H1 (cell line): ENCODE data around the gene PRUNE1. TPM values are rescaled to one million over a fixed set of nuclear protein-coding genes. Genes with fewer than 3 reads are reported as not detected.

Experiments
- CTCF ChIA-PET: fragments of 300-600 bp; sonication (Branson Sonifier 250); formaldehyde crosslinking; loops from one replicate; lab custom pipeline; 2021; ENCODE audit not compliant: partially characterized antibody; lab: Charles Lee
- POLR2A ChIA-PET: fragments of 300-600 bp; sonication (Branson Sonifier 250); formaldehyde crosslinking; loops from one replicate; lab custom pipeline; 2021; ENCODE audit warnings: inconsistent platforms; ENCODE audit not compliant: partially characterized antibody; lab: Charles Lee
- DNase-seq, 2 experiments: peaks; one replicate each; pipeline versions ENCODE4 v3.0.0 to v3.0.0-alpha.2; 2010 to 2022; ENCODE audit warnings: low spot score in 2 of 2, low read depth in 1 of 2, mixed read lengths in 1 of 2
- FAIRE-seq: peaks from 2 replicates; lab custom pipeline; 2011; peaks lifted over from hg19 to GRCh38; lab: Jason Lieb, UNC
- H2AFZ ChIP-seq: 2 replicates; pipeline ENCODE4 v1.8.1; 2012; ENCODE audit warnings: low read length, inconsistent platforms
- H2AK5ac ChIP-seq: 2 replicates; pipeline ENCODE4 v1.6.1; 2013; ENCODE audit warnings: low read depth, low read length
- H2BK120ac ChIP-seq: replicated peaks from 2 replicates; pipeline ENCODE3; 2013; ENCODE audit warnings: low read depth, low read length, inconsistent platforms
- H2BK12ac ChIP-seq: 2 replicates; pipeline ENCODE4 v1.6.1; 2013; ENCODE audit warnings: low read depth, low read length
- H2BK15ac ChIP-seq: 2 replicates; pipeline ENCODE4 v1.6.1; 2013; ENCODE audit warnings: low read length
- H2BK20ac ChIP-seq: 2 replicates; pipeline ENCODE4 v1.6.1; 2013; ENCODE audit warnings: low read length
- H2BK5ac ChIP-seq: 2 replicates; pipeline ENCODE4 v1.6.1; 2013; ENCODE audit warnings: low read depth, low read length
- H3K14ac ChIP-seq: 2 replicates; pipeline ENCODE4 v1.6.1; 2013; ENCODE audit warnings: inconsistent platforms; ENCODE audit not compliant: insufficient read length
- H3K18ac ChIP-seq: 2 replicates; pipeline ENCODE4 v1.6.1; 2013; ENCODE audit warnings: low read length; ENCODE audit errors: extremely low read depth
- H3K23ac ChIP-seq: 2 replicates; pipeline ENCODE4 v1.6.1; 2013; ENCODE audit warnings: inconsistent platforms; ENCODE audit not compliant: insufficient read length
- H3K23me2 ChIP-seq: 2 replicates; pipeline ENCODE4 v1.6.1; 2013; ENCODE audit warnings: low read depth, low read length
- H3K27ac ChIP-seq: 2 replicates; pipeline ENCODE4 v1.6.1; 2011; ENCODE audit warnings: low read depth, low read length, inconsistent platforms
- H3K27me3 ChIP-seq, 4 experiments: replicated peaks in 1 of 4; 1 replicate in 1 of 4; 2 replicates in 3 of 4; pipeline versions ENCODE4 v1.6.1 to v1.8.1; 2011 to 2013; ENCODE audit warnings: low read length in 3 of 4, mild to moderate bottlenecking in 3 of 4, inconsistent platforms in 2 of 4, mixed read lengths in 2 of 4, moderate library complexity in 1 of 4; ENCODE audit not compliant: control insufficient read depth in 3 of 4, insufficient read depth in 3 of 4; ENCODE audit errors: extremely low read depth in 1 of 4
- H3K36me3 ChIP-seq, 4 experiments: 2 replicates each; pipeline versions ENCODE4 v1.6.1 to v1.8.1; 2011 to 2013; ENCODE audit warnings: mild to moderate bottlenecking in 4 of 4, low read length in 3 of 4, moderate library complexity in 2 of 4, control low read depth in 1 of 4, inconsistent platforms in 1 of 4; ENCODE audit not compliant: insufficient read depth in 4 of 4, control insufficient read depth in 2 of 4
- H3K4ac ChIP-seq: replicated peaks from 2 replicates; pipeline ENCODE3; 2013; ENCODE audit warnings: low read length, low read depth, mixed read lengths, inconsistent platforms; ENCODE audit not compliant: insufficient read length
- H3K4me1 ChIP-seq, 4 experiments: replicated peaks in 1 of 4; 1 replicate in 1 of 4; 2 replicates in 3 of 4; pipeline versions ENCODE4 v1.6.1 to v1.8.1; 2011 to 2013; ENCODE audit warnings: low read length in 3 of 4, inconsistent platforms in 2 of 4, mixed read lengths in 1 of 4; ENCODE audit not compliant: insufficient read depth in 4 of 4, control insufficient read depth in 3 of 4
- H3K4me2 ChIP-seq, 2 experiments: 2 replicates each; pipeline versions ENCODE4 v1.6.1 to v1.8.1; 2011 to 2013; ENCODE audit warnings: low read depth in 2 of 2, low read length in 2 of 2, control low read depth in 1 of 2, inconsistent platforms in 1 of 2, mild to moderate bottlenecking in 1 of 2; ENCODE audit not compliant: insufficient read depth in 1 of 2
- H3K4me3 ChIP-seq, 4 experiments: fragments of 200-600, 300-600 bp in 1 of 4; sonication (generic), shearing (Covaris generic), sonication (Bioruptor Twin) in 1 of 4; 2 replicates each; pipeline versions ENCODE4 v1.5.1 to v1.8.1; 2011 to 2016; ENCODE audit warnings: low read length in 4 of 4, low read depth in 3 of 4, control low read depth in 2 of 4, inconsistent platforms in 2 of 4, mild to moderate bottlenecking in 2 of 4, mixed read lengths in 1 of 4, moderate library complexity in 1 of 4; ENCODE audit not compliant: insufficient read depth in 2 of 4; ENCODE audit errors: extremely low read depth in 1 of 4
- H3K56ac ChIP-seq: replicated peaks from 2 replicates; pipeline ENCODE3; 2013; ENCODE audit warnings: low read depth, mild to moderate bottlenecking, mixed read lengths, low read length, inconsistent platforms; ENCODE audit not compliant: insufficient read length
- H3K79me1 ChIP-seq: 2 replicates; pipeline ENCODE4 v1.6.1; 2013; ENCODE audit warnings: low read depth, low read length, control low read depth
- H3K79me2 ChIP-seq, 2 experiments: 2 replicates each; pipeline versions ENCODE4 v1.6.1 to v1.8.1; 2012 to 2013; ENCODE audit warnings: low read length in 2 of 2, mild to moderate bottlenecking in 2 of 2, inconsistent platforms in 1 of 2; ENCODE audit not compliant: insufficient read depth in 2 of 2, control insufficient read depth in 1 of 2
- H3K9ac ChIP-seq, 4 experiments: replicated peaks in 1 of 4; 1 replicate in 1 of 4; 2 replicates in 3 of 4; pipeline versions ENCODE4 v1.6.1 to v1.8.1; 2011 to 2013; ENCODE audit warnings: low read depth in 3 of 4, low read length in 3 of 4, control low read depth in 2 of 4, mild to moderate bottlenecking in 2 of 4, moderate library complexity in 2 of 4, inconsistent platforms in 1 of 4; ENCODE audit errors: extremely low read depth in 1 of 4
- H3K9me3 ChIP-seq, 2 experiments: 2 replicates each; pipeline versions ENCODE4 v1.6.1 to v1.8.1; 2012 to 2013; ENCODE audit warnings: mild to moderate bottlenecking in 2 of 2, moderate library complexity in 2 of 2, control low read depth in 1 of 2, inconsistent platforms in 1 of 2, low read depth in 1 of 2, low read length in 1 of 2, mixed read lengths in 1 of 2; ENCODE audit not compliant: insufficient read depth in 2 of 2
- H4K20me1 ChIP-seq, 2 experiments: replicated peaks in 1 of 2; 2 replicates each; pipeline versions ENCODE3 to v1.8.1; 2011 to 2013; ENCODE audit warnings: inconsistent platforms in 2 of 2, low read length in 2 of 2, mild to moderate bottlenecking in 1 of 2; ENCODE audit not compliant: insufficient read depth in 2 of 2, control insufficient read depth in 1 of 2
- H4K5ac ChIP-seq: 2 replicates; pipeline ENCODE4 v1.6.1; 2013; ENCODE audit warnings: low read length, low read depth, mixed read lengths, inconsistent platforms; ENCODE audit not compliant: insufficient read length
- H4K8ac ChIP-seq: 2 replicates; pipeline ENCODE4 v1.8.0; 2013; ENCODE audit warnings: mild to moderate bottlenecking, moderate library complexity, low read length, inconsistent platforms; ENCODE audit not compliant: insufficient read depth; ENCODE audit errors: extremely low read depth
- H4K91ac ChIP-seq: replicated peaks from 2 replicates; pipeline ENCODE3; 2013; ENCODE audit warnings: low read length, mixed read lengths, inconsistent platforms; ENCODE audit not compliant: insufficient read length
- BCL11A ChIP-seq, 2 experiments: IDR thresholded peaks; one replicate each; pipeline ENCODE4 v1.6.1; 2011; ENCODE audit warnings: low read depth in 2 of 2, low read length in 2 of 2, mild to moderate bottlenecking in 2 of 2
- JUND ChIP-seq: IDR thresholded peaks from 2 replicates; pipeline ENCODE4 v1.6.1; 2011; ENCODE audit warnings: mild to moderate bottlenecking, improper control_type of control experiment, low read length
- NRF1 ChIP-seq: IDR thresholded peaks from 2 replicates; pipeline ENCODE4 v1.6.1; 2011; ENCODE audit warnings: mild to moderate bottlenecking, low read depth, low read length, improper control_type of control experiment
- POLR2A ChIP-seq, 2 experiments: IDR thresholded peaks; 1 replicate in 1 of 2; 2 replicates in 1 of 2; pipeline ENCODE4 v1.6.1; 2011; ENCODE audit warnings: low read depth in 2 of 2, low read length in 2 of 2, mild to moderate bottlenecking in 2 of 2; ENCODE audit errors: control extremely low read depth in 1 of 2
- WGBS, 2 experiments: shearing (Covaris generic) in 1 of 2; methylation state at CpG; one replicate each; pipeline versions ENCODE4 v1.1.6 to v1.1.7; 2013 to 2015; ENCODE audit warnings: low lambda C conversion rate in 2 of 2, mixed read lengths in 2 of 2, inconsistent platforms in 1 of 2, low coverage in 1 of 2, missing lambda C conversion rate in 1 of 2; ENCODE audit not compliant: insufficient replicate concordance in 2 of 2, insufficient coverage in 1 of 2, insufficient read length in 1 of 2; ENCODE audit errors: extremely low coverage in 1 of 2, missing lambda C conversion rate in 1 of 2; 5-methylcytosine and 5-hydroxymethylcytosine counted together
- polyA plus RNA-seq, 7 experiments: library from polyadenylated mRNA; depleted of rRNA in 3 of 7; stranded (reverse) in 5 of 7; unstranded in 2 of 7; fragments of >200 nt in 5 of 7; fragments of 200-250 nt in 2 of 7; gene quantifications; 1 replicate in 5 of 7; 2 replicates in 1 of 7; 4 replicates in 1 of 7; pipeline versions ENCODE4 v1.2.1 to v1.2.3, GENCODE V29; 2011 to 2013; ENCODE audit warnings: missing spikeins in 2 of 7, mixed read lengths in 2 of 7
- total RNA-seq: library from RNA; stranded (reverse); fragmentation: NEBNext Ultra II Directional; extraction: Animal tissue kit (Norgen Biotek cat#: 25700); gene quantifications from 2 replicates; pipeline ENCODE4 v1.2.1, GENCODE V29; 2021
- TF ChIP-seq, protein P1 (sequence below), 3 experiments: IDR thresholded peaks; 1 replicate in 2 of 3; 2 replicates in 1 of 3; pipeline versions ENCODE4 v1.5.1 to v1.6.1; 2011; ENCODE audit warnings: low read length in 3 of 3, mild to moderate bottlenecking in 3 of 3, inconsistent platforms in 2 of 3, low read depth in 1 of 3, moderate library complexity in 1 of 3; ENCODE audit not compliant: insufficient read depth in 1 of 3; ENCODE audit errors: control extremely low read depth in 1 of 3
- TF ChIP-seq, protein P2 (sequence below): IDR thresholded peaks from 2 replicates; pipeline ENCODE4 v1.6.1; 2012; ENCODE audit warnings: inconsistent platforms

The PRUNE1 gene
- total and polyA plus RNA-seq, 2 of the 8 experiments (the other 6 are each of a cell fraction or from before 2014, with no cell fraction given), result 32.8 to 54.2 TPM

DNA sequence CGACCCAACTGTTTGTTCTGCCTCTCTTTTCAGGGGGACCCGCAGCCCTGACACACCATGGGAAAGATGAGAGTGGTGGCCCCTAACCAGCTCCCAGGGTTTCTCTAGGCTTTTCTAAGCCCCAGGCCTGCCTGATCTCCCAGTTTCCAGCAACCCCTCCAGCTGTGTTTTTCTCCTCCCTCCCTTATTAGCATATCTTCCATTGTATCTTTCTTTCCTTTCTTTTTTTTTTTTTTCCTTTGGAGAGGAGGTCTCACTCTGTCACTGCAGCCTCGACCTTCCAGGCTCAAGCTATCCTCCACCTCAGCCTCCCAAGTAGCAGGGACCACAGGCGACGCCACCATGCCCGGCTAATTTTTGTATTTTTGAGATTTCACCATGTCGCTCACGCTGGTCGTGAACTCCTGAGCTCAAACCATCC is 31.8 kb upstream of the PRUNE1 start:
- peaks cover 12% of the 10 kb centered on the region for H3K23me2 ChIP-seq
- no peak for TF ChIP-seq JUND
- no peak for TF ChIP-seq BCL11A (IDR thresholded peaks at IDR 0.05; ENCODE audit: low read depth in 2 of 2, low read length in 2 of 2)
- TF ChIP-seq, protein P1, sequence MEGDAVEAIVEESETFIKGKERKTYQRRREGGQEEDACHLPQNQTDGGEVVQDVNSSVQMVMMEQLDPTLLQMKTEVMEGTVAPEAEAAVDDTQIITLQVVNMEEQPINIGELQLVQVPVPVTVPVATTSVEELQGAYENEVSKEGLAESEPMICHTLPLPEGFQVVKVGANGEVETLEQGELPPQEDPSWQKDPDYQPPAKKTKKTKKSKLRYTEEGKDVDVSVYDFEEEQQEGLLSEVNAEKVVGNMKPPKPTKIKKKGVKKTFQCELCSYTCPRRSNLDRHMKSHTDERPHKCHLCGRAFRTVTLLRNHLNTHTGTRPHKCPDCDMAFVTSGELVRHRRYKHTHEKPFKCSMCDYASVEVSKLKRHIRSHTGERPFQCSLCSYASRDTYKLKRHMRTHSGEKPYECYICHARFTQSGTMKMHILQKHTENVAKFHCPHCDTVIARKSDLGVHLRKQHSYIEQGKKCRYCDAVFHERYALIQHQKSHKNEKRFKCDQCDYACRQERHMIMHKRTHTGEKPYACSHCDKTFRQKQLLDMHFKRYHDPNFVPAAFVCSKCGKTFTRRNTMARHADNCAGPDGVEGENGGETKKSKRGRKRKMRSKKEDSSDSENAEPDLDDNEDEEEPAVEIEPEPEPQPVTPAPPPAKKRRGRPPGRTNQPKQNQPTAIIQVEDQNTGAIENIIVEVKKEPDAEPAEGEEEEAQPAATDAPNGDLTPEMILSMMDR (IDR thresholded peaks at IDR 0.05; ENCODE audit: control extremely low read depth in 1 of 3, insufficient read depth in 1 of 3, low read depth in 1 of 3, low read length in 3 of 3), result no peak
- TF ChIP-seq POLR2A (IDR thresholded peaks at IDR 0.05; ENCODE audit: control extremely low read depth in 1 of 2, low read depth in 2 of 2, low read length in 2 of 2), result no peak
- TF ChIP-seq NRF1, result no peak
- TF ChIP-seq, protein P2, sequence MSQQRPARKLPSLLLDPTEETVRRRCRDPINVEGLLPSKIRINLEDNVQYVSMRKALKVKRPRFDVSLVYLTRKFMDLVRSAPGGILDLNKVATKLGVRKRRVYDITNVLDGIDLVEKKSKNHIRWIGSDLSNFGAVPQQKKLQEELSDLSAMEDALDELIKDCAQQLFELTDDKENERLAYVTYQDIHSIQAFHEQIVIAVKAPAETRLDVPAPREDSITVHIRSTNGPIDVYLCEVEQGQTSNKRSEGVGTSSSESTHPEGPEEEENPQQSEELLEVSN, result no peak
- TF ChIP-seq, all 59 proteins: peak for 0
- Histone ChIP-seq H3K4me2 (peak overlapping the region; percentile 42 to 83; a peak in 3 of 4 replicates), H3K14ac (no peak overlapping the region), H2BK120ac (peak overlapping the region; percentile 35), H4K20me1 (peaks cover 4 to 10% of the 10 kb centered on the region in 2 experiments), H2BK5ac (peak overlapping the region; percentile 79; the same call in 1 of the 2 replicates), H2BK15ac (0 out of 2 replicates have a peak overlapping the region, but pooled peaks have one; percentile 72), H3K27ac (no peak overlapping the region), H3K9me3 (no peaks in the 10 kb centered on the region), H3K18ac (peak overlapping the region; percentile 80), H3K56ac (peak overlapping the region; percentile 77), H3K4ac (peak overlapping the region; percentile 27), H3K23ac (no peak overlapping the region), H2BK12ac (peak overlapping the region; percentile 94), H4K5ac (peak overlapping the region; percentile 69), H2AFZ (no peak overlapping the region), H3K27me3 (no peaks in the 10 kb centered on the region), H4K91ac (peak overlapping the region; percentile 97), H3K4me3 (peak overlapping the region in 3 of 4 experiments; percentile 0 to 25 (median 10); a peak in 3 of 8 replicates), H3K36me3 (no peaks in the 10 kb centered on the region), H3K79me1 (peaks cover 4% of the 10 kb centered on the region; the same call in 1 of the 2 replicates), H3K9ac (peak overlapping the region in 2 of 4 experiments; percentile 13 to 28; a peak in 2 of 7 replicates), H2AK5ac (peak overlapping the region; percentile 92; the same call in 1 of the 2 replicates), H4K8ac (peak overlapping the region; percentile 62; the same call in 1 of the 2 replicates), H3K4me1 (peaks cover 18 to 45% (median 37%) of the 10 kb centered on the region in 4 experiments), H3K79me2 (peaks cover 10 to 31% of the 10 kb centered on the region in 2 experiments), H2BK20ac (peak overlapping the region; percentile 93)
- WGBS, 2 experiments, result 70% methylated on average over 8 of the region's 9 CpGs; no CpG with 5 or more reads in 1 of the 2 experiments
- POLR2A ChIA-PET, result interaction anchor here (0.6 to 10.5 kb wide), 11 partner anchors 8 to 691 kb away, joined by 3 to 133 read pairs (median 5); partner anchors contain the start of genes ANXA9 and C1orf56
- CTCF ChIA-PET, result interaction anchor here (0.6 to 14.5 kb wide), 13 partner anchors 9 to 607 kb away, joined by 3 to 183 read pairs (median 3); partner anchors contain the start of gene MINDY1
- DNase-seq (no peak), FAIRE-seq (no peak)
